Body of pancreas (tissue), 4 donors: ENCODE data around the gene ASTE1. TPM values are rescaled to one million over a fixed set of nuclear protein-coding genes. Genes with fewer than 3 reads are reported as not detected.

Experiments
- ATAC-seq: fragments of 150-250 bp; one replicate; pipeline ENCODE4 v1.9.1; 2016
- DNase-seq, 4 donors: peaks; one replicate each; pipeline ENCODE4 v3.0.0-alpha.2; 2019
- H3K27ac ChIP-seq, 4 donors: fragments of 200-600 bp; sonication (generic); 1 replicate in 3 of 4; 2 replicates in 1 of 4; pipeline versions ENCODE4 v1.5.1 to v1.6.1; 2016 to 2019; ENCODE audit warnings: mild to moderate bottlenecking in 1 of 4, mixed read lengths in 1 of 4, moderate library complexity in 1 of 4
- H3K27me3 ChIP-seq, 2 donors: fragments of 200-600 bp; sonication (generic); one replicate each; pipeline ENCODE4 v1.6.0; 2016; ENCODE audit warnings: mild to moderate bottlenecking in 1 of 2
- H3K36me3 ChIP-seq, 2 donors: fragments of 200-600 bp; sonication (generic); replicated peaks in 1 of 2; 2 replicates each; pipeline ENCODE4 v1.5.1; 2016; ENCODE audit warnings: low read depth in 2 of 2; ENCODE audit not compliant: insufficient read depth in 1 of 2
- H3K4me1 ChIP-seq: fragments of 200-600 bp; sonication (generic); one replicate; pipeline ENCODE4 v1.6.0; 2016
- H3K4me3 ChIP-seq, 2 donors: fragments of 200-600 bp; sonication (generic); 1 replicate in 1 of 2; 2 replicates in 1 of 2; pipeline ENCODE4 v1.5.1; 2016 to 2019
- H3K9me3 ChIP-seq, 3 donors: fragments of 200-600 bp; sonication (generic); 1 replicate in 2 of 3; 2 replicates in 1 of 3; pipeline ENCODE4 v1.5.1; 2016
- POLR2A ChIP-seq, 3 donors: fragments of 450-650 bp; IDR thresholded peaks; one replicate each; pipeline ENCODE4 v1.6.1; 2016; ENCODE audit warnings: antibody characterized with exemption in 3 of 3, mild to moderate bottlenecking in 2 of 3
- WGBS, 2 donors: methylation state at CpG; one replicate each; pipeline ENCODE4 v1.1.5; 2017; 5-methylcytosine and 5-hydroxymethylcytosine counted together
- intact Hi-C: fragments of 100-400 bp; cut with DNase I; formaldehyde crosslinking; loops from one replicate; pipeline ENCODE4 v1.15.1; 2023
- total RNA-seq, 2 donors: library from RNA; depleted of rRNA; stranded (reverse); fragments of >200 nt; gene quantifications; one replicate each; pipeline ENCODE4 v1.1.0, GENCODE V29; 2016
- TF ChIP-seq, protein P1 (sequence below), 7 experiments: fragments of 450-650 bp in 4 of 7; fragments of 200-600 bp in 3 of 7; sonication (generic) in 3 of 7; IDR thresholded peaks; one replicate each; pipeline ENCODE4 v1.5.1; 2016 to 2019; ENCODE audit warnings: antibody characterized with exemption in 7 of 7

ASTE1 gene
- total RNA-seq, 2 donors from 2014 or later, result 3.4 to 10.5 TPM

GRCh38 chr3:131008326-131008725 is 18.3 kb downstream of the ASTE1 start:
- intact Hi-C loops, result no loop called here

DNA sequence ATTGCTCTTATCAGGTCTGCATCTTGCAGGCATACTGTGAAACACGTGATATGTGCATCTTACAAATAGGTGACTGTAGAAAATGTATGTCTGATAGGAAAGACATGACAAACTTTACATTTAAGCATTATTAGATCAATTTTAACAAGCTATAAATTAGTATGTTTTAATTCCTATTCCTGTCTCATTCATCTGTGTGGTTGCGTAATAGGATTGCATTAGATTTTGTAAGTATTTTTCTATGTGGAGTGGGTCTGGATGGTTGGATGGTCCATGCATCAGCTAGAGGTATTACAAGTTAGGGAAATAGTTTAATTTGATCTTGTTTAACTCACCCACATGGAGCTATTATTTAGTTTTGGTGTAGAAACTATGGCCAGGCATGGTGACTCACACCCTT is 18.8 kb downstream of the ASTE1 start:
- DNase-seq (no peak), ATAC-seq (no peak)
- Histone ChIP-seq H3K9me3 (no peaks in the 10 kb centered on the region), H3K27ac (no peak overlapping the region), H3K4me1 (no peaks in the 10 kb centered on the region), H3K4me3 (no peak overlapping the region), H3K27me3 (no peaks in the 10 kb centered on the region), H3K36me3 (peaks cover 0 to 3% of the 10 kb centered on the region in 2 donors)
- TF ChIP-seq, protein P1, sequence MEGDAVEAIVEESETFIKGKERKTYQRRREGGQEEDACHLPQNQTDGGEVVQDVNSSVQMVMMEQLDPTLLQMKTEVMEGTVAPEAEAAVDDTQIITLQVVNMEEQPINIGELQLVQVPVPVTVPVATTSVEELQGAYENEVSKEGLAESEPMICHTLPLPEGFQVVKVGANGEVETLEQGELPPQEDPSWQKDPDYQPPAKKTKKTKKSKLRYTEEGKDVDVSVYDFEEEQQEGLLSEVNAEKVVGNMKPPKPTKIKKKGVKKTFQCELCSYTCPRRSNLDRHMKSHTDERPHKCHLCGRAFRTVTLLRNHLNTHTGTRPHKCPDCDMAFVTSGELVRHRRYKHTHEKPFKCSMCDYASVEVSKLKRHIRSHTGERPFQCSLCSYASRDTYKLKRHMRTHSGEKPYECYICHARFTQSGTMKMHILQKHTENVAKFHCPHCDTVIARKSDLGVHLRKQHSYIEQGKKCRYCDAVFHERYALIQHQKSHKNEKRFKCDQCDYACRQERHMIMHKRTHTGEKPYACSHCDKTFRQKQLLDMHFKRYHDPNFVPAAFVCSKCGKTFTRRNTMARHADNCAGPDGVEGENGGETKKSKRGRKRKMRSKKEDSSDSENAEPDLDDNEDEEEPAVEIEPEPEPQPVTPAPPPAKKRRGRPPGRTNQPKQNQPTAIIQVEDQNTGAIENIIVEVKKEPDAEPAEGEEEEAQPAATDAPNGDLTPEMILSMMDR (IDR thresholded peaks at IDR 0.05), result no peak
- TF ChIP-seq POLR2A (IDR thresholded peaks at IDR 0.05), result no peak
- 94% methylated on average over 2 of the region's 2 CpGs for WGBS, 2 donors
- intact Hi-C loops, result no loop called here

More at GRCh38 chr3:131008326-131008725, 18.3 kb downstream of the ASTE1 start:
- Histone ChIP-seq H3K4me1 (no peaks in the 10 kb centered on the region), H3K27me3 (no peaks in the 10 kb centered on the region), H3K27ac (no peak overlapping the region), H3K36me3 (peaks cover 0 to 3% of the 10 kb centered on the region in 2 donors), H3K9me3 (no peaks in the 10 kb centered on the region), H3K4me3 (no peak overlapping the region)
- TF ChIP-seq, protein P1 (IDR thresholded peaks at IDR 0.05), result no peak
- TF ChIP-seq POLR2A (IDR thresholded peaks at IDR 0.05), result no peak
- no peak for DNase-seq
- 92 to 100% methylated on average over 1 of the region's 1 CpG for WGBS, 2 donors
- no peak for ATAC-seq

DNA sequence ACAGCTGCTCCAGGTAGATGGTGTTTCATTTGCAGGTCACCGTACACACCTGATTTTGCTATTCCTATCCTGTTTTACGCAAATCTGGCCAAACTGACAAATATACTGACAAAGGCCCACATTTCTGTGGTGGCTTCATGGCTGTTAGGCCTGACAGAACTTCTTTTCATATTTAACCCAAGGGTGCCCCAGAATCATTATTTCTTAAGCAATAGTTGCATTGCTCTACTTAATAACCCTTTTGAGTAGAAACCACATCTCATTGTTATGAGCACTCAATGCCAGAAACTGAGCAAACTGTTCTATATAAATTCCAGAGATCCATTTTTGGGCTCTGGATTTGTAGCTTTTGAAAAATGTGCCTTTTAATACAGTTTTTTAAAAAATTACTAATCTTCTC is 19.4 kb downstream of the ASTE1 start:
- no peak overlapping the region for H3K27ac ChIP-seq
- H3K36me3 ChIP-seq, result peaks cover 0 to 3% of the 10 kb centered on the region in 2 donors
- intact Hi-C loops, result no loop called here
- H3K4me1 ChIP-seq, result no peaks in the 10 kb centered on the region
- H3K4me3 ChIP-seq, result no peak overlapping the region
- H3K27me3 ChIP-seq, result no peaks in the 10 kb centered on the region
- WGBS, 2 donors, result 94 to 98% methylated on average over 2 of the region's 2 CpGs
- ATAC-seq, result no peak
- no peaks in the 10 kb centered on the region for H3K9me3 ChIP-seq
- DNase-seq, result no peak
- TF ChIP-seq, protein P1 (IDR thresholded peaks at IDR 0.05), result no peak
- no peak for TF ChIP-seq POLR2A (IDR thresholded peaks at IDR 0.05)

DNA sequence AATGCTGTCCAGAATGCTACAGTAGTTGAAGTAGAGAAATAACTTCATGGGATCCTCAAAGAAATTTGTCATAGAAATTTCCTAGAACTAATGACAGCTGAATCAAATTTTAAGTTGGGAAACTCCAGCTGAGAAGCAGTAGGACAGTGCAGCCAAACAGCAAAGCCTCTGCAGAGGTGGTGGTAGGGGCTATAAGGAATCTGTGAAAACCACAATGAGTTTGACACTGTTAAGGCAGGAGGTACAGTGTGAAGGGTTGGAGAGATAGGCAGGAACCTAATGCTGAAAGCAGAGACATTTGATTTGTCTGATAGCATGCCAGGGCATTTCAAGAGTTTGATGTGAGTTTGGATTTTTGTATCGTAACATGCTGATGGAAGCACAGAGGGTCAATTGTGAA is 22.0 kb downstream of the ASTE1 start:
- Histone ChIP-seq H3K4me1 (no peaks in the 10 kb centered on the region), H3K4me3 (no peak overlapping the region), H3K36me3 (no peaks in the 10 kb centered on the region), H3K9me3 (no peaks in the 10 kb centered on the region), H3K27me3 (no peaks in the 10 kb centered on the region), H3K27ac (no peak overlapping the region)
- intact Hi-C loops, result no loop called here
- DNase-seq (no peak), ATAC-seq (no peak)
- WGBS, 2 donors, result 100% methylated on average over 1 of the region's 1 CpG
- no peak for TF ChIP-seq POLR2A (IDR thresholded peaks at IDR 0.05)
- TF ChIP-seq, protein P1 (IDR thresholded peaks at IDR 0.05), result no peak

DNA sequence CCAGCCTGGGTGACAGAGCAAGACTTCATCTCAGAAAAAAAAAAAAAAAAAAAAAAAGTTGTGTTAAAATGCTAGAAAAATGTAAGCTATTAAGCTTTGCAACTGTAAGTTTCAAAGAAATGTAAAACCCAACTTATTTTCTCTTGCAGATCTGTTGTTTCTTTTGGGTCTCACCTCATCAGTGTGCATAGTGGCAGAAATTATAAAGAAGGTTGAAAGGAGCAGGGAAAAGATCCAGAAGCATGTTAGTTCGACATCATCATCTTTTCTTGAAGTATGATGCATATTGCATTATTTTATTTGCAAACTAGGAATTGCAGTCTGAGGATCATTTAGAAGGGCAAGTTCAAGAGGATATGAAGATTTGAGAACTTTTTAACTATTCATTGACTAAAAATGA is 25.6 kb downstream of the ASTE1 start:
- H3K9me3 ChIP-seq, result no peaks in the 10 kb centered on the region
- no peaks in the 10 kb centered on the region for H3K4me1 ChIP-seq
- TF ChIP-seq, protein P1 (IDR thresholded peaks at IDR 0.05), result no peak
- TF ChIP-seq POLR2A (IDR thresholded peaks at IDR 0.05), result no peak
- DNase-seq, result no peak
- 91 to 92% methylated on average over 1 of the region's 1 CpG for WGBS, 2 donors
- H3K4me3 ChIP-seq, result no peak overlapping the region
- intact Hi-C loops, result no loop called here
- H3K36me3 ChIP-seq, result peaks cover 0 to 2% of the 10 kb centered on the region in 2 donors
- H3K27me3 ChIP-seq, result no peaks in the 10 kb centered on the region
- no peak overlapping the region for H3K27ac ChIP-seq
- ATAC-seq, result no peak
